HTR-8/SVneo (cell line): ENCODE measurements around the gene ABCA7.

Experiments used
- DNase-seq: peaks from one replicate; pipeline ENCODE4 v3.0.0; 2011; ENCODE audit warnings: low spot score, mixed read lengths; ENCODE audit not compliant: insufficient read length
- FAIRE-seq: peaks from 2 replicates; lab custom pipeline; 2011; peaks lifted over from hg19 to GRCh38; lab: Jason Lieb, UNC

Gene ABCA7

DNA sequence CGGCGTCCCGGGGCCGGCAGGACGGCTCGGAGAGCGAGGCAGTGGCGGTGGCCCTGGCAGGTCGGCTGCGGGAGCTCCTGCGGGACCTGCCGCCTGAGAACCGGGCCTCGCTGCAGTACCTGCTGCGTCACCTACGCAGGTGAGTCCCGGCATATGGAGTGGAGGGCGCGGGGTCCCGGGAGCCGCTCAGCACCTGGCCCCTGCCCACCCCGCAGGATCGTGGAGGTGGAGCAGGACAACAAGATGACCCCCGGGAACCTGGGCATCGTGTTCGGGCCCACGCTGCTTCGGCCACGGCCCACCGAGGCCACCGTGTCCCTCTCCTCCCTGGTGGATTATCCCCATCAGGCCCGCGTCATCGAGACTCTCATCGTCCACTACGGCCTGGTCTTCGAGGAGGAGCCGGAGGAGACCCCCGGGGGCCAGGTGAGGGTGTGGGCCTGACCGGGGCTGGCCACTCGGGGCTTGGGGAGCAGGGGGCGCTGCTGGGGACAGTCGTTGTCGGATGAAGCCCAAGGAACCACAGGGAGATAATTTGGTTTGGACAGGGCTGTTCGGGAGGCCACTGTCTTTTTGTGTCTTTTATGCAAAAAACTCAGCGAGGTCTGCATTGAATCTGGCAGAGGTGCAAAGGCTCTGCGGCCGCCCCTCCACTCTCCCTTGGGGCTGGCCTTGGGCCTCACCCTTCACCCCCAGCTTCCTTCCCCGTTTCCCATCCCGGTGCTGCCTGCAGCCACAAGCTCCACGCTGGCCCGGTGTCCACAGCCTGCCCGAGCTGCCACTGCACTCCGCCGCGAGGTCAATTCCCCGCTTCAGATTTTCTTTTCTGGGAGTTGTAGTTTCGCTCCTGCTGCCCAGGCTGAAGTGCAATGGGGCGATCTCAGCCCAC lies 43.3 kb downstream of the ABCA7 start:
- FAIRE-seq = no peak

DNA sequence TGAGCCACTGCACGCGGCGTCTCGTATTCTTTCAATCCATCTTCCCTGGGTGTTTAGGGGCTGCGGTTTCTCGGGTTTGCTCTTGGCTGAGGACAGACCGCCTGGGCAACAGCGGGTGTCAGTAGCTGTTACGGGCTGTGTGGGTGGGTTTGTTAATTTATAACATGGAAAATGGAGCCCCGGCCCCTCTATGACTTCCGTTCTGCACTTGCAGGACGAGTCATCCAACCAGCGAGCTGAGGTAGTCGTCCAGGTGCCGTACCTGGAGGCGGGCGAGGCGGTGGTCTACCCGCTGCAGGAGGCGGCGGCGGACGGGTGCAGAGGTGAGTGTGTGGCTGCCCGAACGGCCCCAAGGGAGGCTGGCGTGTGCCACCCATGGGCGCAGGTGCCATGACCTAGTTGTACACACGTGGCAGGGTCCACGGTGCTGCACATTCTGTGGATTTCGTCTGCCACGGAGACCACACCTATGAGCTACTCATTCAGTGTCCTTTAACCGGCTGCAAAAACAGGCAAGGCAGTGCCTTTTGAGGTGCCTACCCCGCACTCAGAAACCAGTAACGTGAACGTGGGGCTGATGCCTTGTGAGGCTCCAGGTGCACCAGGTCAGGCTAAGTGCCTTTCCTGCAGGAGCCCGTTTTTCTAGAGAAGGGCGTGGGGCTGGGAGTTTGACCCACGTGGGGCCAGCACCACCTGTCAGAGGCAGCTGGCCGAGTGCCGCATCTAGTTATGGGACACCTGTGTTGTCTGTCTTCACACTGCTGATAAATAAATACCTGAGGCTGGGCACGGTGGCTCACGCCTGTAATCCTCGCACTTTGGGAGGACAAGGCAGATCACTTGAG lies 44.3 kb downstream of the ABCA7 start:
- DNase-seq (no peak), FAIRE-seq (no peak)

More for the DNA sequence above, 43.3 kb downstream of the ABCA7 start:
- DNase-seq = no peak

DNA sequence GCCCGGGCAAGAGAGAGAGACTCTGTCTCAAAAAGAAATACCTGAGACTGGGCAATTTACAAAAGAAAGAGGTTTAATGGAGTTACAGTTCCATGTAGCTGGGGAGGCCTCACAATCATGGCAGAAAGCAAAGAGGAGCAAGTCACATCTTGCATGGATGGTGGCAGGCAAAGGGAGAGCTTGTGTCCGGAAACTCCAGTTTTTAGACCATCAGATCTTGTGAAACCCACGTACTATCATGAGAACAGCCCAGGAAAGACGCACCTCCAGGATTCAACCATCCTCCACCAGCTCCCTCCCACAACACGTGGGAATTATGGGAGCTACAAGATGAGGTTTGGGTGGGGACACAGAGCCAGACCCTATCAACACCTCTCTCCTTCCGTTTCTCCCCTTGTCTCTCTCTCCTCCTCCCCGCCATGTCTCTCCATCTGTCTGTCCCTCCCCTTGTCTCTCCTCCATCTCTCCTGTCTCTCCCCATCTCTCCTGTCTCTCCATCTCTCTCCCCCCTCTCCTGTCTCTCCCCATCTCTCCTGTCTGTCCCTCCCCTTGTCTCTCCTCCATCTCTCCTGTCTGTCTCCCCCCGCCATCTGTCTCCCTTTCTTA lies 45.2 kb downstream of the ABCA7 start:
- DNase-seq (no peak), FAIRE-seq (no peak)

DNA sequence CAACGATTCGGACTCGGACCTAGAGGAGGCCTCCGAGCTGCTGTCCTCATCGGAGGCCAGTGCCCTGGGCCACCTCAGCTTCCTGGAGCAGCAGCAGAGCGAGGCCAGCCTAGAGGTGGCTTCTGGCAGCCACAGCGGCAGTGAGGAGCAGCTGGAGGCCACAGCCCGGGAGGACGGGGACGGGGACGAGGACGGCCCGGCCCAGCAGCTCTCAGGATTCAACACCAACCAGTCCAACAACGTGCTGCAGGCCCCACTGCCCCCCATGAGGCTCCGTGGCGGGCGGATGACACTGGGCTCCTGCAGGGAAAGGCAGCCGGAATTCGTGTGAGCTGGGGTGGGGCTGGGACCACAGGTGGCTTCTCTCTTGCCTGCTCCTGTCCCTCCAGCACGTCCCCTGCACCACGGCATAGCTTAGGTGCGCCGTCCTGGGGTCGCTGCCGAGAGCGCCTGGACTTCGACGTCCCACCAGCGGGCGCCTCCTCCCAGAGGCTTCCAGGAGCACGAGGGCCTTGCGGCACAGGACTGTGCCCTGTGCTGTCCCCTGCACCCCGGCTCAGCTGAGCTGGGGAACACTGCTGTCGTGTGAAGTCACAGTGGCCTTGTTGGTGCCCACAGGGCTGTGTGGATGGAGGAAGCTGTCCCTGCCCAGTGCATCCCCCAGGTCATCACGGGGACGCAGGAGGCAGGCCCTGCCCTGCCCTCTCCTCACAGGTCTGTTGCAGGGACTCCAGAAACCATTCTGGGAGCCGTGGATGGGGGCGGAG lies 46.0 kb downstream of the ABCA7 start:
- FAIRE-seq (no peak), DNase-seq (no peak)

DNA sequence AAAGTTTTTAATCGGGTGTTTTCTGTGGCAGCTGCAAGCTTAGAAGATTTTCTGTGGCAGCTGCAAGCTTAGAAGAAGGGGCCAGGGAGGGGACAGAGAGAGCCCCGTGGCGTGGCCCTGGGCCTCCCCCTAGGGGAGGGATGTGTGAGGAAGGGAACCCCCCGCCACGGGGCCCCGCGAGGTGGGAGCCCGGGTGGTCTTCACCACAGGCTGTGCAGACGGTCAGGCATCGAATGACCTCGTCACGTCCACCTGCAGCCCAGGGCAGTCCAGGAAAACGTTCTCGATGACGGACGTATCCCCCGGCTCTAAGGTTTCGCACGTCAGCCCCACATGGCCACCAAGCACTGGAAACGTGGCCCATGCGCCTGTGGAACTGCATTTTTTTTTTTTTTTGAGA lies 46.7 kb downstream of the ABCA7 start:
- FAIRE-seq = no peak
- DNase-seq = no peak

DNA sequence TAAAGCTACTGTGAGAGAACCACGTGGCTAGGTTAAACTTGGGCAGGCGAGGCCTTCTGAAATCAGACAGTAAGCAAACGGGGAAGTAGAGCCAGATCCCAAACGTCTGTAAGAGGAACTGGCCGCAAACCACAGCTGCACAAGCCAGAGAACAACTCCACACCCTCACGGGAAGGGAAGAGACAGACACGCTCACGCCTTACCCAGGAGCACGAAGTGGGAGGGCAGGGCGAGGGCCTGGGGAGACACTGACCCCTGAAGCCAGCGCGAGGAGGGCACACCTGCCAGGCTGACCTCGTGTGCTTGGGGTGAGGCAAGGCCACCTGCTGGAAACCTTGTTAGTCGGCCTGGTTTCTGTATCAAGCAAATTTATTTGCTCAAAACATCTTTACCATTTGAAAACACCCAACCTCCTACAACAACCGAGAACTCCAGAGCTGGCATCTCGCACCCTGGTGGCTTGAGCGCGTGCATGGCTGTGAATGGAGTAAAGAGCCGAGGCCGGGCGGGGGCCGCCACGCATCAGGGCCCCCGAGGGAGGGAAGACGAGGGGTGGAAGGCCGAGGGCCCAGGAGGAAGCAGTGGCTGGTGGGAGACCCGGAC lies 48.0 kb downstream of the ABCA7 start:
- DNase-seq (no peak), FAIRE-seq (no peak)

DNA sequence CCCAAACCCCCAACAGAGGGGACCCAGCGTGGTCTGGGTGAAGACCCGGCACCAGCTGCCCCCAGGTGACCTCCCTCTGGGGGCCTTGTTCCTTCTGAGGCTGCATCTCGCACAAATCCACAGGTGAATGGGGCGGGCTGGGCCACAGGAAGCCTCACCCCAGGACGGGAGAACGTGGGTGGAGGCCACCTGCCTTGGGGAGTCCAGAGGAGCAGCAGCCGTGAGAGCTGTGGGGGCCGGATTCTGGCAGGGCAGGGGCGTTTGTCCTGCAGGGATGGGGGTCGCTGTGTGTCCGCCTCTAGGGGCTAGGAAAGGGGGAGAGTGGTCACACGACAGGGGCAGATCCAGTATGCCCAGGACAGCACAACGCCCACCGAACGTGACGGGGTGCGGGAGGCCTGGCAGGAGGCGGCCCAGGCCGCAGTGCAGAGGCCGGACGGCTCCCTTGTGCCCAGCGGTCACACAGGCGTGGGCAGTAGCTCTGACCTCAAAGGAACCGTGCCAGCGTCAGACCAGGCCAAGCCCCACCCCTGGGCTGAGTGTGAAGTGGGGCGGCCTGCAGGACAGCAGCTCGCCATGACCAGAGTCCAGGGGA lies 48.6 kb downstream of the ABCA7 start:
- FAIRE-seq (no peak), DNase-seq (no peak)

DNA sequence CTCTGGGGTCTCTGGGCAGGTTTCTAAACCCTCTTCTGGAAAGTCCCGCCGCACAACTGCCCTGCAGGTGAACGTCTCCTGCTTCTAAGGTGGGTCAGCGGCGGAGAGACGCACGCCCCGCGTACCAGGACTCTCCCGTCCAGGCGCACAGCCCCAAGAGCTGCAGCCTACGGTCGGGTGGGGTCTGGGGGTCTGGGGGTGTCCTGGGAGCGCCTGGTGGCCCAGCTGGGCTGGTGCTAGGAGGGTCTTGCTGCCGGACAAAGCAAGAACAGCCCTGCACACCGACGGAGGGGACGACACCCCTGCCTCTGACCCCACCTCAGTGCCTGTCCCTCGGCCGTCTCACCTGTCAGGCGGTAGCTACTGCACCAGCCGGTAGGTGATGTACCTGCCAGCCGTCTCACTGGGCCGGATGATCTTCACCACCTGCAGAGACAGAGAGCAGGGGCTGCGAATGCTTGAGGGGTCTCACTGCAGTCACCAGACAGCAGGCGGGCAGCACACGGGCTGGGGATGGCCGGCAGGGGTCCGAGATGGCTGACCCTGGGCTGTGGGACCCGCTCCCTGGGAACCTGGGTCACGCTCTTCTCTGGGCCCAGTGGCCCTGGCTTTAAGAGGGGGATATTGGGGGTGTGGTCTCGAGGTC lies 49.3 kb downstream of the ABCA7 start:
- no peak for FAIRE-seq
- no peak for DNase-seq

DNA sequence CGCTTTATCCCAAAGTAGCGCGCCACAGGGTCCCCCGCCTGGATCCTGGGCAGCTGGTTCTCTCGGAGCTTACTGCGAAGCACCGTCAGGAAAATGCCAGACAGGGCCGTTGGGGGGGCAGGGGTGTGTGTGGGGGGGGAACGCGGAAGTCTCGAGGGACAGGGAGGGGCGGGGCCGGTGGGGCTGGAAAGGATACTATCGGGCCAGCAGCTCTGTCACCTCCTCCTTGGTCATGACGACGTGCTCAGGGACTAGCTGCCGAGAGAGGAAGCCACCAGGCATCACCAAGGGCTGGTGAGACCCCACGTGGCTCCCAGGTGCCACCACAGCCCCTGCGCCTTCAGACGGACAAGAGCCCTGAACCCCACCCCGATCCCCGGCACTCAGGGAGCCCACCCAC lies 50.0 kb downstream of the ABCA7 start:
- no peak for FAIRE-seq
- DNase-seq = no peak

DNA sequence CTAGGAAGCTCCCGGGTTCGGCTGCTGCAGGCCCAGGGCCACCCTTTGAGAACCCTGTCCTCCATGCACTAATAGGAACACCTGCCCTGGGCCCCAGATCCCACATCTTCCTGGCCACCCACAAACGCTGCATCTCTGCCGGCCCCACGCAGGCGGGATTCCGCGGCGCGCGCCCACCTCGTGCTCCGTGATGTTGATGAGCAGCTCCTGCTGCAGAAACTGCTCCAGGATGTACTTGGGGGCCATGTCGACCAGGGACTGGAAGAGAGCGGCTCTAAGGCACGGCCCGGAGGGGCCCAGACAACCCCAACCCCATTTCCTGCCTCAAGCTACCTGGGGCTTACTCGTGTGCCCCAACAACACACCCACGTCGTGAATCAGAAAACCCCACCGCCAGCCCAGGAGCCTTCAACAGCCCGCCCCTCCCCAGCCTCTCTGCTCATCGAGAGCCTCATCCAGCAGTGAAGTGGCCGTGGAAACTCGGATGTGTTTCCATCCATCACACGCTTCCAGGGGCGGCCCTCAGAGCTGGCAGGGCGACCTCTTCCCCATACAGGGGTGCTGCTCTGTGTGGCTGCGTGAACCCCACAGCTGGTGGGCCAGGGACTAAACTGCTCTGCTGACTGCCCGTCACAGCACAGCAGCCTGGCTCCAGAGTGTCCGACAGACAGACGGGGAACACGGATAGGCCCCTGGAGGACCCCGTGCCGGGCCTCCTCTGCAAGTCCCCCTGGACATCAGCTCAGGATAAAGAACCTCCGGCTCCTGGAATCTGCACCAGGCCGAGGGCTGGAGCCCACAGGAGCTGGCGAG lies 51.0 kb downstream of the ABCA7 start:
- DNase-seq = no peak
- FAIRE-seq = no peak

DNA sequence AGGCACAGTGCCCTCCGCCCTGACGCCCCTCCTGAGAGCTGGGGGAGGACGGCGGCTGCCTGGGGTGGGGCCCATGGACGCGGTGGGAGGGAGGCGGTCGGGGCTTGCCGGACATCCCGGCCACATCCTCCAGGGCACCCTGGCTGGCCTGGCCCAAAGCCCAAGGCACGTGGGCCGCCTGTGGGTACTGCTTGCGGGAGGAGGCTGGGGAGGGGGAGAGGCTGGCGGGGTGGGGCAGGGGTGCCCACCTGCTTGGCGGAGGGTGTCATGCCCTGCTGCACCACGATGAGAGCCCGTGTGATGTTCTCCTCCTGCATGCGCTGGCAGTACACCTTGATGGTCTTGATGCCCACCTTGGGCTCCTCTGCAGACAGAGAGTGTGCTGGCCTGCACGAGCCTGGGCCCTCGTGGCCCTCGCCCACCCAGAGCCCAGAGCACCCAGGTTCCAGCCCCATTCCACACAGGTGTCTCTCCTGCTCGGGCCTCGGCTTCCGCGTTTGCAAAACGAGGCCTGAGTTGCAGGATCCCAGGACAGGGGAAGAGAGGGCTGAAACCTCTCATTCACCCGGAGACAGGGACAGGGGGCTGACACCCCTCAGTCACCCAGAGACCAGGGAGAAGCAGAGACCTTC lies 51.8 kb downstream of the ABCA7 start:
- FAIRE-seq = no peak
- DNase-seq = no peak

DNA sequence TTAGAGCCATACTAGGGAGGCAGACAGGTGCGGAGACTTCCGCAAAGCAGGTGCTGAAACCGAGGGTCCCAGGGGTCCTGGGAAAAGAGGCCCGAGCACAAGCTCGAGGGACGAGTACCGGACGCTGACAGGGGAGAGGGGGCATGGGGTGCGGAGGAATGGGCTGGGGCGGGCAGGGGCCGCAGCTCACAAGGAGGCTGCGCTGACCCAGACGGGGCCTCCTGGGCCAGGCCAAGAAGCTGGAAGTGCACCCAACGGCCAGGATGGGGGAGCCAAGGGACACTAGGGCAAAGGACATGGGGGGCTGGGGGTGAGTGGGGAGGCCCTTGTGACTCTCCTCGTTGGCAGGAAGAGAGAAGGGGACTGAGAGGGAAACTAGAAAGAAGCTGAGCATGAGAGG lies 53.4 kb downstream of the ABCA7 start:
- FAIRE-seq (no peak), DNase-seq (no peak)

DNA sequence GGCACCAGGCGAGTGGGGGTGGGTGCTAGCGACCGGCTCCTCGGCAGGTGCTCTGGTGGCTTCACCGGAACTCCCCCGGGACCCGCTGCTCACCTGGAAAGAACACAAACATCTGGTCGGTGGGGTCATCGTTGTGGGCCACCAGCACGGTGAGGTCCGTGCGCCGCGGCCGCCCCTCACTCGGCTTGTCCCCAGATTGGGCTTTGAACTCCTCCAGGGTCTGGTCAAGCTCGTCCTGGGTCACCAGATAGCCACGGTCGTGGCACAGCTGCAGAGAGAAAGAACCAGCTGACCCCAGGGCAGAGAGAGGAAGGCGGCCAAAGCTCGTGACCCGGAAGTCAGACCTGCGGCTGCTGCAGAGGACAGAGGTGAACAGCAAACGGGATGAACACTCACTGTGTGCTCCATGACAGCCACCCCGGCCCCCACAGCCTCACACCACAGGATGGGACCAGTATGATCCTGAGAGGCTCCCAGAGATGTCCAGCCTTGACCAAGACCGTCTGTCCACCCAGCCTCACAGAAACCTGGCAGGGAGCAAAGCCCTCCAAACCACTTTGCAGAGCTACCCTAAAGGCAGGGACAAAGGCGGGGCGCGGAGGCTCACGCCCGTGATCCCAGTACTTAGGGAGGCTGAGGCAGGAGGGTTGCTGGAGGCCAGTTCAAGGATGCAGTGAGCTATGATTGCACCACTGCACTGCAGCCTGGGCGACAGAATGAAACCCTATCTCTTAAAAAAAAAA lies 54.1 kb downstream of the ABCA7 start:
- no peak for FAIRE-seq
- no peak for DNase-seq

DNA sequence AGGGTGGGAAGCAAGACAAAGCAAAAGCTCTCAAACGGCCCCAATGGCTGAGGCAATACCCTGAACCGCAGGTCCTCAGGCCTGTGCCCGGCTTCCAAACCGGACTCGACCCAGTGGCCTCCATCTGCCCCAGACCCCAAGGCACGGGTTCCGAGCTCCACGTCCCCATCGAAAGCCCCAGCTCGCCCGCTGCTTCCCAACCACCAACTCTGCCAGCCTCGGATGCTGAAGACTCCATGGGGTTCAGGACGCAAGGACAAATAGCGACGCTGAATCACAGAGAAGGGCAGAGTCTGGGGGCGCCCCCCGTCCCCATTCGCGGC lies 54.7 kb downstream of the ABCA7 start:
- DNase-seq (no peak), FAIRE-seq (no peak)

DNA sequence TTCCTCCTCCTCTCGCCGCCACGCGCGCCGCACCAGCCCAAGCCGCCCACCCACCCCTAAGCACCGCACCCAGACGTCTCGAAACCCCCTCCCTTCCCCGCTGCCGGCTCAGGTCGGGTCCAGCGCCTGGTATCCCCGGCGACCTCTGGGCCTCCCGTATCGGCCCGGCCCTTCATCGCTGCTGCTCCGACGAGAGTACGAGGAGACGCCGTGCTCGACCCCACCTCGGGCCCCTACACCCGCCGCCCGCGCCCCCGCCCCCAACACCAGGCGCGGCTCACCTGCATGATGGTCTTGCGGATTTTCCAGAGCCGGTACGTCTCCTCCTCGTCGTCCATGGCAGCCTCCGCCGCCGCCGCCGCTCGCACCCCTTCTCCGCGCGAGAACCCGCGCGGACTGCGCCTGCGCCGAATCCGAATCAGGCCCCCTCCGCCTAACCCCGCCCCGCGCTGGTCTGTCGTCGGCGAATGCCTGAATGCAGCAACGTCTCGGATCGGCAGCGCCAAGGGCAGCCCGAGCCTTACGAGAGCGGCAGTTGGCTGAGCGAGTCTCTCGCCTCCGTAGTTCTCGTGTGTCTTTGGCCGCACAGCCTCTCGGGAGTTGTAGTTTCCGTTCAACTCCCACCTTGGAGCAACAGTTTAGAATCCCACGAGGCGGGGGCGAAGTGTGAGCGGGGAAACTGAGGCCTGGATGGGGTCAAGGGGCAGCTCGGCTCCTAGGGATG lies 55.2 kb downstream of the ABCA7 start, which contains the start of gene POLR2E:
Gene POLR2E (minus strand): TSS at position 398 of the 724 bp plus-strand sequence. CDS start 60 bp downstream, at position 338.
- peak; percentile 86 for FAIRE-seq
- DNase-seq = peak; percentile 94

DNA sequence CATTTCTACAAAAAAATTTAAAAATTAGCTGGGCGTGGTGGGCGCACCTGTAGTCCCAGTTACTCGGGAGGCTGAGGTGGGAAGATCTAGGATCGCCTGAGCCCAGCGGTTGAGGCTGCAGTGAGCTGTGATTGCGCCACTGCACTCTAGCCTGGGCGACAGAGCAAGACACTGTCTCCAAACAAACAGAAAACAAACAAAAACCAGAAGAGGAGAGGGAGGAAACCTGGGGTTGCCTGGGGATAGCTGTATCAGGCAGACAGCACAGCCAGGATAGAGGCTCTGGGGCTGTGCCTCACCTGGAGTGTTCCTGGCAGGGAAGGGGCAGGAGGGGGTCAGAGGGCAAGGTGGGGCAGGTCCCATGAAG lies 57.9 kb downstream of the ABCA7 start:
- DNase-seq = no peak
- FAIRE-seq = no peak
